Gastroesophageal sphincter (tissue), 3 donors: ENCODE data around the gene NINL.

Experiments used
- CTCF ChIP-seq, 4 experiments: fragments of 200-600 bp in 2 of 4; fragments of 450-650 bp in 2 of 4; sonication (generic) in 1 of 4; IDR thresholded peaks; one replicate each; pipeline ENCODE4 v1.5.1; 2017 to 2019; ENCODE audit warnings: antibody characterized with exemption in 4 of 4, mild to moderate bottlenecking in 2 of 4, moderate library complexity in 2 of 4
- POLR2A ChIP-seq, 2 donors: fragments of 450-650 bp; IDR thresholded peaks; one replicate each; pipeline ENCODE4 v1.6.1; 2017; ENCODE audit warnings: antibody characterized with exemption in 2 of 2, mild to moderate bottlenecking in 2 of 2, moderate library complexity in 1 of 2
- POLR2AphosphoS5 ChIP-seq: sonication (generic); formaldehyde crosslinking; IDR thresholded peaks from one replicate; pipeline ENCODE4 v1.6.1; 2017; ENCODE audit warnings: antibody characterized with exemption

DNA sequence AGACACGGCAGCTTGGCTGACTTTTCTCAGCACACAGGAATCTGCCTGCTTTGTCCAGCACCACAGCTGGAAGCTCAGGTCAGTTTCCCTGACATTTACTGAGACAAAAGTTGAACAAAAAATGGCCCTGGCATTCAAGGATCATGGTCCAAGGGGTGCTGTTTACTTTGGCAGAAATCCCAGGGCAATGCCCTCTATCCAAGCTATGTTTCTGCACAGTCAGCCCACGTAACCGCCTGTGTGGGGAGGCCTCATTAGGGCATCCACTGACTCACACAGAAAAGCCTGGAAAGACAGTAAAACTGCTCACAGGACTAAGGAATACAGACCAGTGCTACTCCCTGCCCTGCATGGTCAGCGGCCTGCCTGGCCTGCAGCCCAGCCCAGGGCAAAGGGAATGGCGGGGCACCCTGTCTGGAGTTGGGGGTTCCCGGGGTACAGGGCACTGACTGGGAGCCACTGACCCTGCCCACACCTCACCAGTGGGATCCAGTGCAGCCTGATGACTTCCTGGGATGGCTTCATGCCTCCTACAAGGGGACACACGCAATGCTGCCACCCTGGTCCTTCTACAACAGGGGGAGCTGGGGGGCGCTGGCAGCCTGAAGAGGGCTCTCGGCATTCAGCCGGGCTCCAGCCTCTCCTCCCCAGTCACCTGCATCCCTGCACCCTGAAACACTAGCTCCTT lies 77.1 kb downstream of the NINL start:
- TF ChIP-seq CTCF (IDR thresholded peaks at IDR 0.05), result no peak
- peak; percentile 79 for TF ChIP-seq POLR2AphosphoS5
- TF ChIP-seq POLR2A (IDR thresholded peaks at IDR 0.05), result no peak
